GM19351 (cell line): Measurements from ENCODE around the gene NRG3.

ENCODE experiments used
- ATAC-seq: cut with Tn5 transposase; IDR thresholded peaks from one replicate; pipeline ENCODE4 v1.9.1; 2021; ENCODE audit warnings: mild to moderate bottlenecking, moderate library complexity; ENCODE audit not compliant: unreplicated experiment

The NRG3 gene

DNA sequence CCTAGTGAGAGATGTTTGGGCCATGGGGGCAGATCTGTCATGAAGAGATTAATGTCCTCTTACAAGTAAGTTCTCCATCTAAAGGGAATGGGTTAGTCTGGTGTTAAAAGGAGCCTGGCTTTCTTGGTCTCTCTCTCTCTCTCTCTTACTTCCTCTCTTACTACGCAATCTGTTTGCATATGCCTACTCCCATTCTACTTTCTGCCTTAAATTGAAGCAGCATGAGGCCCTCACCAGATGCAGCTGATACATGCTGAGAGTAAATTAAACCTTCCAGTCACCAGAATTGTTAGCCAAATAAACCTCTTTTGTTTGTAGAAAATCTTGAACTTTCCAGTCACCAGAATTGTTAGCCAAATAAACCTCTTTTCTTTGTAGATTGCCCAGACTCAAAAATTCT is 884.1 kb downstream of the NRG3 start:
- no peak for ATAC-seq

DNA sequence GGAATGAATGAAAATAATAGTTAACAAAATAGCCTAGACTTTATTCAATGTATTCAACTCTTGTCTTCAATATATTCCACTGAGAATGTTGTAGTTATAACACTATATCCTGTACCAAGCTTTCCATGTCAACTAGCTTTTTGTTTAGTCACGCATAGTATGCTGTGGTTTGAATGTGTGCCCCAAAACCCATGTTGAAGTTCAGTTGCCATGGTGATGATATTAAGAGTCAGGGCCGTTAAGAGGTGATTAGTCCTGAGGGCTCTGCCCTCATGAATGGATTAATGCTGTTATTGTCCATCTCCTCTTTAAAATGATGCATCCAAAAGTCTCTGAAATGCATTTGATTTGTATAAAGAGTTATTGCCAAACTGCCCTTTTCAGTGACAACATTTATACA is 887.6 kb downstream of the NRG3 start:
- ATAC-seq = no peak

DNA sequence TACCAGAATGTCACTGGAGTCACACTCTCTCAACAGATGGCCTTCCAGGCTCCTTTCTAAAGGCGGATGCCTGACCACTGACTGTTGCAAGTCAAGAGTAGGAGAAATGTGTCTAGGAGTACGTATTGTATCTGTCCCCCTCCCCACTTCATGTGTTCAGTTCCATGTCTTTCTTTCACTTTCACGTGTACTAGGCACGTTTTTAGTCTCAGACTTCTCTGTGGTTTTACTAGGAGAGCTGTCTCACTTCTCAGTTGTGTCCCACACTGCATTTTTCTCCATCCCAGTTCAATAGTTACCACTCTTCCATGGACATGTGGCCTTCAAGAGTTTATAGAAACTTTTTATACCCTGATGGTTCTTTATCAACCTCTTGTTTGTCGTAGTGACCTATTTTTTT is 893.0 kb downstream of the NRG3 start:
- no peak for ATAC-seq

DNA sequence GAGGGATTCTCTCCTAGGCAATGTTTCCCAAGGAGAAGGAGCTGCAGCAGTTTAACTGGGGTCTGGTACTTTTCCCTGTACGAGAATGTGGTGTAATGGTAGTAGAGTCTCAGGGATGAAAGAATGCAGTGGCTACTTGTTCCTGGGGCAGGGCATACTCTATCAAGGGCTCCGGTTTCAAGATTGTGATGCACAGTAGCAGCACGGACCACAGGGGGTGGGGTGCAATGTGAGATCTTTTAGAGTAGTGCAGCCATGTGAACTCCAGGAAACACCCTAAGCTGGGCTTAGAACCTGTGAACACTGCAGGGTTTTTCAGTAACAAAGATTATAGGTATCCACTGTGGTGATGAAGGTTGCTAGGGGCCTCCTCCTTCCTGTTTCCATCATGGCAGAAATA is 903.9 kb downstream of the NRG3 start:
- no peak for ATAC-seq

DNA sequence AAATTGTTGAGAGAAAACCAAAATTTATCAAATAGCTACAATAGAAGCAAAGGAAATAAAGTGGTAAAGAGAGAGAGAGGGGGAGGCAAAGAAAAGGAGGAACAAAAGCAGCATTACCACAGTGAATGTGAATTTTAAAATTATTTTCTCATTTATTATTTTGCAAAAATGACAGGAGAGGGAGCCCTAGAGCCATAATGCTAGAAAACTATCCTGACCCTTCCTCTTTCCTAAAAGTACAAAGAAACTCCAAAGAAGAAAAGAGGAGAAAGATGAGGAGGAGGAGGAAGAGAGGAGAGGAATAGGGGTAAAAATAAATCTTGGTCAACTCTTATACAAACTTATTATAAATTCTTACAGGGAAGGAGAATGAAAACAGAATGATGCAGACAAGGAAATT is 921.5 kb downstream of the NRG3 start:
- ATAC-seq = no peak

DNA sequence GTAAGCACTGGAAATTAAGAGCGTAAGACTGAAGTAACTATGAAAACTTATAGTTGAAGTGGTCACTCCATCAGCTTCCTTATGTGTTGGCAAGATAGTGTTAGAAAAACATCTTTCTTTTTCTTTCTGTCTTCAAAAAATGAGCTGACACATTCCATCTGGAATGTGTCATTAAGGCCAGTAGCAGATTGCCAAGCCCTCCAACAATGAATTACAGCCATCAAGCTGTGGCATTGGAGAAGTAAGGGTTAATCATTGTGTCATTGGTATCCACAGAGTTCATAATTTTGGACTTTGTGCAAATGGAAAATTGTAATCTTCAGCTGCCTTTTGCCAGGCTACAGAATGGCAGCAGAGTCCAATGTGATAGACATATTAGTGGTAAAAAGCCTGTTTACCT is 926.3 kb downstream of the NRG3 start:
- ATAC-seq = no peak

DNA sequence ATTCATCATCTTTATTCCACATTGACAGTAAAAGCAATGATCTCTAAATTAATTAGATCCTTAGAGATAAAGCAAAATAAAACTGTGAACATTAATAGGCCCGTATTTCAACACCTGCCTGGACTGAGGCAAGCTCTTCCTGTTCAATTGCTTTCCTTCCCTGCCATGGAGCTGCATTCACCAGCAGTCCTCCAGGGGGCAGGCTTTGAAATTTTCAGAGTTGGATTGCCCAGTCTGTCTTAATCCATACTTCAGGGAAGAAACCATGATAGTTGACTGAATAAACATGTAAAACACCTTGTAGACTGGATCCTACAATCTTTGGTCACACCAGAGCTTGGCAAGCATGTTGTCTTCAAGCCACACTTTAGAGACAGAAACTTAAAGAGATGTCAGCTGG is 936.6 kb downstream of the NRG3 start:
- peak; percentile 80 for ATAC-seq

DNA sequence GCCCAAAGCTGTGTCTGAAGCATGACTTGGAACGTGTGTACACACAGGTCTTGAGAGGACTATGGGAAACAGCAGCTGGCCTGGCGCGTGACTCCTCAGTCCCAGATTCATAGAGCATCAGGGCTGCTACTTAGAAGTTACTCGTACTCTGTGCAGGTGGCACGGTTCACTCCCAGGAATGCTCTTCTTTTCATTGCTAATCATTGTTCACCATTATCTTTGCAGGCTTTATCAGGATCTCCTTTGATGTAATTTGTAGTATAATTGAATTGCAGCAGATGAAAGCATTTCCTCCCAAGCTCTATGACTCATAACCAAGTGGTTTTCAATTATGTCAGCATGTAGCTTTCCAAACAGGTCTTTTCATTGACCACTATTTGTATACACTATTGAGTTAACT is 938.9 kb downstream of the NRG3 start:
- no peak for ATAC-seq

DNA sequence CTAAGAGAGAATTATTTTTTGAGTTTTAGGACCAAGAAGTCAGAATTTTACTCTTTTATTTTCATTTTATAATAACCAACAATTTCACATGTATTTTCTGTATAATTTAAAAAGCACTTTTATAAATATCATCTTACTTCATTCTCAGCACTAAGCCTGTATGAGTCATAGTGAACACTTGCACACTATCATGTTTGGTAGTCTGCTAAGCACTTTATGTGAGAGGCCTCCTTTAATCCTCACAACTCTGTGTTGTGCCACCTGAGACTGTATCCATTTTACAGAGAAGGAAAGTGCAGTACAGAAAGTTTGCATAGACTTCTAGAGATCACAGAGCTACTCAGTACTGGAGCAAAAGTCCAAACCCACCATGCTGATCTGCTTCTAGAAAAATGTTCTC is 939.6 kb downstream of the NRG3 start:
- ATAC-seq = no peak

DNA sequence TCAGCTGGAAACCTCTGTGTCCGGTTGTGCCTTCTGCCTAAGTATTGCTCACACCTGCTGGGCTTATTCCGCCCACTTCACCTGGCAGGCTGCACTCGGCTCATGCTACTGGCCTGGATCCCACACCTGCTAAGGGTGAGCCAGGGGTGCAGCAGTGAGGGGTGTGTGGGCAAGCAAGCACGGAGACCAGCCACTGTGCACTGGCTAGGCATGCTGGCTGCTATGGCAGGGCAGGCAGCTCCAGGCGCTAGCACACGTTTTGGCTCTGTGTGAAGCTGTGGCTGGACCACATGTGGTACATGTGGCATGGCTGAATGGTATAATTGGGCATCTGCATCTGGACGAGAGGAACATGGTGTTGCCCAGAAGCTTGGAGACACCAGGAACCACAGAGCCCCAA is 940.7 kb downstream of the NRG3 start:
- ATAC-seq = no peak

DNA sequence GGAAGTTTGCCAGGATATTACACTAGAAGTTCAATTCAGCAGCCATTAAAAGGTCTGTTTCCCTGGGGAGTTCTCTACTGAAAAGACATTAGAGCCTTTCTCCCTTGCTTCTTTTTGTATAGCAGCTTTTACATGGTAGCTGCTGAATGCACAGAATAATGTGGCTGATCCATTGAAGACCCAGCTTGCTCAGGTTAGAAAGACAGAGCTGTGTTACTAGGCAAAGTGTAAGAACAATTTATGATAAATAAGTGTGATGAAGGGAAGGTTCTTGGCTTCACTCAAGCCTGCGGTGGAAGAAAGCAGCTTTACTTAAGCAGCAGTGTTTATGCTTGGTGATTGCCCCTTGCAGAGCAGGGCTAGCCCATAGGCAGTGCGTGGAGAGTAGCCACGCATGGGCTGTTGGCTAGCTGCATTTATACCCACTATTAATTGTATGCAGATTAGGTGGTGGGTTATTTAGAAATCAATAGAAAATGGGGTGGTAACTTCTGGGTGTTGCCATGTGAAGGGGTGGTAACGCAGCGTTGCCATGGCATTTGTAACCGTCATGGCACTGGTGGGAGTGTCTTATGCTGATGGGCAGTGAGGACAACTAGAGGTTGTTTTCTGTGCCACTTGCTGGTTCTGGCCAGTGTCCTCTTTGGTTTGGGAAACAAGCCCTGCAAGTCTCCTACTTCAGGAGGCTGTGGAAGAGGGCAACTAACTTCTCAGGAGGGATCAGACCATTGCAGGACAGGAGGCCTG is 942.9 kb downstream of the NRG3 start:
- ATAC-seq = no peak

DNA sequence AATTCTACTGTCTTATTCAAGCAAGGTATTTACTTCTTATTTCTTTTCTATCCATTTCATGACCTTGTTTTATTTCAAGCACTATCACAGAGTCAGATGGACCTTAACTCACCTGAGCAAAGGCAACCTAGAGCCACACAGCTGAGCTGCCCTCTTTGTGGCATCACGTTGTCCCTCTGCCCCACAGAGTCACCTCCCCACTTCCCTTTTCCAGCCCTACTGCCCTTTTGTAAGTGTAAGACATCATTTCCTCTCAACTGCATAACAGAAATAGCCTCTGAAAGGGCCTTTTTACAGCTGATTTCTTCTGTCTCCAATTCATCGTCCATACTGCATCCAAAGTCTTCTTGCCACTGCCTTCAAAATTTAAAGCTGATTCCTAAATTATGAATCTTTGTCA is 946.0 kb downstream of the NRG3 start:
- ATAC-seq = no peak

DNA sequence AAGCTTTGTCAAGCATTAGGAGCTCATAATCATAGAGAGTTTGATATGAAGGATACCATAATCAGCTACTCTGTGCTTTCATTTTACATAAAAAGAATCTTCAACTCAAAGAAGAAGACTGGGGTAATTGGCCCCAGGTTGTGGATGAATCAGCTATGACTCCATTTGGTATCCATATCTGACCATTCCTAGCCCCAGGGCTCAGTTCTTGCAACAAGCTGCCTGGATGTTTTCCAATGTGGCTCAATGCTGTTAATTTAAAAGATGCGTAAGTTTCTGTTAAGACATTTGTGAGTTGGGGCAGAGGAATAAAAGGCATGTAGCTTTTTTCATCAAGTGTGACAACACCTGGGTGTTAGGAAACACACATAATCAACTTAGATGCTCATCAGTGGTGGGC is 951.1 kb downstream of the NRG3 start:
- ATAC-seq = no peak

DNA sequence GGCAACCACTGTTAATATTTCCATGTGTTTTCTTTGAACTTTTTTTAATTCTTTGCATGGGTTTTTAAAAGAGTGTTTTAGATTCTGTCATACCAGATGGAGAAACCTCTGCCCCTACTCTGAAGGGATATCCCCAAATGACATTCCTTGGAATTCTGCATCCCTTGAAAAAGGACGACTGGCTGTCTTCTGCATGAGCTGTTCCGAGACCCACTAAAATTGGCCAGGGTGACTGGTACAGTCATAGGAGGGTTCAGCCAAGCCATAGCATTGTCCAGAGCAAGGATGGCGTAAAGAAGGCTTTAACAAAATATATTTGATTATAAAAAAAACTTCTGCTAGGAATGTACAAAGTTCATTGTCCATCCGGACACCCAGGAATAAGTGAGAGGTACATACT is 952.9 kb downstream of the NRG3 start:
- ATAC-seq = no peak

DNA sequence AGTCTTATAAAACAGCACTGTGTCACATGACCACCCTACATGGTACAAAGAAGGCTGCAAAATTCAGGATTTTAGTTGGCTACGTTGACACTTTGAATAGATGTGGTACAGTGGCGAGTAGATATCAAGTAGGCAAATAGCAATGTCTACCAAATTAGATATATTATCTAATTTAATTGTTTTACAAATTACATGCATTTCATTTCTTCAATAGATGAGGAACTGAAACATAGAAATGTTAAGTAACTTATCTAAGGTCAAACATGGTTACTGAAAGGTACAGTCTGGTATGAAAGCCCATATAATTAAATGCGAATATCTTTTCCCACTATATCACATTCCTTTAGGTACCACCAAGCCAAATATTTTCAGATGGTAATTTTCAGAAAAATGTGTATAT is 972.2 kb downstream of the NRG3 start:
- ATAC-seq = no peak

DNA sequence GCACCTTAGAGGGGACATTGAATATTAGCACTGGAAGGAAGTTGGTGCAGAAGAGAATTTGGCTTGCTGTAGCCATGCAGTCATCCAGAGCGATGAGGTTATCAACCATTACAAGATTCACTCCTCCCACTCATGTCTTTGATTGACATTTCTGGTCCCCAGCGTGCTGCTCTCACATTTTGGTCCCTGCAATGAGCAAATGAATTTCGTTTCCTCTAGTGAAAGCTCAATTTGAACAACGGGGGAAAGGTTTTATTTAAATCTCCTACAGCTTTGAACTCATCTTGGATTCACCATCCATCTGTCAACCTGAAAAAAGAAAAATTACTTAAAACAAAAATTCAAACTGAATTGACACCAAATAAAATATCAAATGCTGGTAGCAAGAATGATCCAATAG is 975.2 kb downstream of the NRG3 start:
- no peak for ATAC-seq

DNA sequence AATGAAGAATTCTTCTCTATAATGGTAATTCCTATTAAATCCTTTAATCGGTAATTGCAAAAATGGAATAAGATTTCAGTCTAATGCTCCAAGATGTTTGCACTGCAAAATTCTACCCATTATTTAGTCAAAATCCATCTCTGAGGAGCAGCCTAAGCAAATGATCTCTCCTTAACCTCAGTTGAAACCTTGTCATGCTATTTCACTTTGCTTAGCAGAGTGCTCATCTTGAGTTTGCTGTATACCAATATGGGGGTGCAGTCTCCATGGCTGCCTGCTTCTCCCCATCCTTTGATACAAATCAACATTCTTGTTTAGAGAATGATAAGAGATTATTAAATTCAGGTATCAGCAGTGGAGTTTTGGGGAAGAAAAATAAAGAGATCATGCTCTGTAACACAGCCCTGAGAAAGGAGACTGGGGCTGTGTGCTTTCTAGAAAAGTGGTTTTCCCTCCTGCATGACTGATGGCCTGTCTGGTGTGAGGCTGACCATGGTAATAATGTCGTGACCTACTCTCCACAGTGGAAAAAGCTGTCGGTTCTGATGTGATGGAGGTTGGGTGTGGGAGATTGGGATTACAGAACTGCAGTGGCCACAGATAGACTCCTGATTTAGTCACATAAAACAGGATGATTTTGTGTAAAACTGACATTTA is 982.1 kb downstream of the NRG3 start:
- no peak for ATAC-seq

DNA sequence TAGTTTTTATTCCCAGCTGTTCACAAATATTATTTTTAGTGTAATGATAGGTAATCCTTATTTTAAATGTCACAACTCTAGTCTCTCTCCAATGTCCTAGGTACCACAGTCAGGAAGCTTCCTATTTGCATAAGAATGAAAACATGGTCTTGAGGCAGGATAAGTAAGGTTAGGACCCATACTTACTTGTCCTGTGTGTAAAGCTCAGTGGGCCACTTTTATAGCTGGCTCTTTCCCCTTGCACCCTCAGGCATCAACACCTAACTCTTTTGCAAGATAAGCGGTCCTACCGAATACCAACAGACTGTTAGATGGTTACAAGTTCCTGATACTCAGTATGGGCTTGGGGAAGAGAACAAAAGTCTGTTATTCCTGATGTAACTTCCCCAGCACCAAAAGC is 986.9 kb downstream of the NRG3 start:
- no peak for ATAC-seq

DNA sequence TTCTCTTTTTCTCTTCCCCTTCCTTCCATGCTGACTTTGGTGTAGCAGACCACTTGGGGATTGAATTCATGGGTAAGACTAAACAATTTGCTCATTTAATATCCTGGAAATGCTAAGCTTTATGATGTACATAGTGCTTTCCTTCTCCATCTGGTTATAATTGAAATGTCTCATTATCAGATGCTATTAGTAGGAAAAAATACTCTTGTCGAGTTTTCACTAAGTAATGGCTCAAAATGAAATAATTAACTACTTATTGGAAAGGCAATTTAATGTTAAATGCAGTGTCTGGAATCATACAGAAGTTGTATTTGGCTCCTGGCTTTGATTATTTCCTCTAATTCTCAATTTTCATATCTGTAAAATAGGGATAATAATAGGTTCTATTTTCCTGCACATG is 990.4 kb downstream of the NRG3 start:
- no peak for ATAC-seq

DNA sequence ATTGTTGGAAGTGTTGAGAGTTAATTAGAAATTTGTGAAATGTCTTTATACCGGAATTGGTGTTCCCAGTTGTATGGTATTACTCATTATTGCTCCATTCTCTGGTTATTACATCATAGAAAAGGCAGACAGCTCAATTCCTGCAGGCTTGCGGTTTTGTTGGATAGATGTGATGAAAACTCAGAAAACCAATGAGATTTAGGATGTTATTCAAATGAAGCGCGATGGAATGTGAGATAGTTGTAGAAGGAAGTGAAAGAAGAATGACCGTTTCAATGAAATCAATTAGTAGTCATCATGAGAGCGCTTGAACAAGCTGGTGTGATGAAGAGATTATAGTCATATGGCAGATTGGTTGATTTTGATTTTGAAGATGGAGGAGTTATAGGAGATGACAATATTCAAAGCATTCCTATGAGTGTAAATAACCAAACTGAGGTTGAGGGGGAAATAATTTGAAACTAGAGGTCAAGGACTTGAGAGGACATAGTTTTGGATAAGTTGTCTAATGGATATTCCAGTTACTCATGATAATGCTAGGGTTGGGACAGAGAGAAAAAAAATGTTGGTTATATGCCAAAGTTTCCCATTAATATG is 991.5 kb downstream of the NRG3 start:
- no peak for ATAC-seq

DNA sequence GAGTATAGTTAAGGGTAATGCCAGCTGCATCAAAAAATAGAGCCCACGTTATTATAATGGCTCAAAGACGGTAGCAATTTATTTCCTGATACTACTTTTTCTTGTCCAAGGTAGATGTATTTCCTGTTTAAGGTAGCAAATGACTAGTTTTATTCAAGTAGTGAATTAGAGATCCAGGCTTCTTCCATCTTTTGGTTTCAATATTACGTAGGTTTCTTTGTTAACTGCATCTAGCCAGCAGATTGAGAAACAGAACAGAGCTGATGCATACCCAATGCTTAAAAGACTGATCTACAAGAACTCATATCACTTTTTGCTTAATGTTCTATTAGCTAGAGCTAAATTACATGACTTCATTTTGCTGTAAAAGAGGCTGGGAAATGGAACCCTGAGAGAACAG is 992.1 kb downstream of the NRG3 start:
- ATAC-seq = no peak

DNA sequence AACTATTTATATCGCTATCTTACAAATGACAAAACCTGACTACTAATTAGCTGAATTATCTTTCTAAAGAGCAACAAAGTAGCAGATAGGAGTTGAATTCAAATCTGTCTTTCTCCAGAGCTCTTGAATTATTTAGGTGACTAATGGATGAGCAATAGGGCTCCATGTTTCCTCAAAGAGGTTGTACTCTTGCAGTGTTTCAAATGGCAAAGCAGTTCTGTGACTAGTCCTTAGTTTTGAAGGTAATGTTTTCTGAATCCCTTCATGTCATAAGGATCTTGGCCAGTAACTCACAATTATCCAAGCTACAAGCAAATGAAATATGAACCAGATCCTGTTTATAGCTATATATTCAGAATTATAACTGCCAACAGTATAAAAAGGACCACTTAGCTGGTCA is 999.7 kb downstream of the NRG3 start:
- ATAC-seq = no peak
